Measurements from ENCODE around the gene SOCS3.

The SOCS3 gene

DNA sequence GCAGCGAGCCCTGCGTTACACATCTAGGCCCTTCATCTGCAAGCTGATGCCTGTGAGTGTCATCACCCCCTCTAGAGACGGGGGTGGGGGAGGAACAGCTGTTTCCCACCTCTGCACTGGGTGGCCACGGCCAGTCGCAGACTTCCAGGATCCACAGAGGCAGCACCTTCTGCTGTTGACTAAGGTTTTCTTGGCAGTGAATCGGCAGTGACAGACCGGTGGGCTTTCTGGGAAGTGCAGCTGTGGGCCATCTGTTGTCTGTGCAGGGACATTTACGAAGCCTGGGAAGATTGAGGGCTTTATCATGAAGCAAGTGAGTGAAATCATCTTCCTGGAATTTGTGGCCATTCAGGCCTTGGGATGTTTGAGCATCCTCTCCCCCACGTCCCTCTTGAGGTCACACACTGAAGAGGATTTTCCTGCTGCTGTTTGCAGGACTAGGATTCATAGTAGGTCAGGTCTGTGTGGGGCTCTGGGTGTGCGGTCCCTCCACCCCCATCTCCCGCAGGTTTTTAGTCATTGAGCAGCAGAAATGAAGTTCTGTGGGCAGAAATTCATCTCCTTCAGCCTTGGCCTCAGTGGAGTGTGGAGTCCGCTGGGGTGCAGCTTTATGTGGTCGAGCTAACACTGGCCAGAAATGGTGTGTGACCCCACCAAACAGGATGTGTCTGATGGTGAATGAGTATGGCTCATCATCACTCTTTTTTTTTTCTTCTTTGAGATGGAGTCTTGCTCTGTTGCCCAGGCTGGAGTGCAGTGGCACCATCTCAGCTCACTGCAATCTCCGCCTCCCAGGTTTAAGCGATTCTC, 30.6 kb upstream of the SOCS3 start:
- FAIRE-seq, result no peak

DNA sequence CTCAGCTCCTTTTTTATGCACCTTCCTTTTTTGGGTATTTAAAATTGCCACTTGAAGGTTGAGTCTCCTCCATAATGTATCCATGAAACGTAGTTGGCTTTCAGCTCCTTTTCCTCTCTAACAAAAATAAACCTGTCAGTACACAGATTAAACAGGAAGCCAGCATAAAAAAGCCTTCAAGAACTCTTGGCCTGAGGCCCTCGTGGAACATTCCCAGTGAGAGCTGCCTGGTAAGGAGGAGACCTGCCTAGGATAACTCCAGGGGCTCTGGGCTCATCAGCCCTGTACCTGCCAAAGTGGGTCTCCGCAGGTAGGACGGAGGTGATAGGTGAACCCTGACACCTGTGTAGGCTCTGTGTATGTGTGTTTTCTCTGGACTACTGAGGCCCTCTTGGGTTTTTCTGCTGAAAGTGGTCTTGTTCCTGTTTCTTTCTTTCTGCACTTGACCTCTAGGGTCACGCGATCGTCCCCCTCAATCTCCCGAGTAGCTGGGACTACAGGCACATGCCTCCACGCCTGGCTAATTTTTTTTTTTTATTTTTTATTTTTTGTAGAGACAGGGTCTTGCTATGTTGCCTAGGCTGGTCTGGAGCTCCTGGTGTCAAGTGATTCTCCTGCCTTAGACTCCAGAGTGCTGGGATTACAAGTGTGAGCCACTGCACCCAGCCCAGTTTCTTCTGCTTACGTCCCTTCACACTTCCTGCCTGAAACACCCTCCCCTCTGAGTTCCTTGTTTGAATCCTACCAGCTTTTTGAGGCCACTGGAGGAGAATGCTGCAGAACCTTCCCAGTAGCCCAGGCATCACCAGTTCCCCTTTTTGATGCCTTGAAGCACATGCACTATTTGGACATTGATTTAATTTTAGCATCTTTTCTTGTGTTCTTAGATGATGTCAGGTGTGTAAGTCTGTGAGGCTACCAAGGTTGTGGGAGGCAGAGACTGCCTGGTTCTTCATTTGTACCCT, 28.4 kb upstream of the SOCS3 start:
- no peak for FAIRE-seq

- FAIRE-seq, result no peak
These were observed 24.8 kb upstream of the SOCS3 start for GRCh38 chr17:78384479-78385175.

DNA sequence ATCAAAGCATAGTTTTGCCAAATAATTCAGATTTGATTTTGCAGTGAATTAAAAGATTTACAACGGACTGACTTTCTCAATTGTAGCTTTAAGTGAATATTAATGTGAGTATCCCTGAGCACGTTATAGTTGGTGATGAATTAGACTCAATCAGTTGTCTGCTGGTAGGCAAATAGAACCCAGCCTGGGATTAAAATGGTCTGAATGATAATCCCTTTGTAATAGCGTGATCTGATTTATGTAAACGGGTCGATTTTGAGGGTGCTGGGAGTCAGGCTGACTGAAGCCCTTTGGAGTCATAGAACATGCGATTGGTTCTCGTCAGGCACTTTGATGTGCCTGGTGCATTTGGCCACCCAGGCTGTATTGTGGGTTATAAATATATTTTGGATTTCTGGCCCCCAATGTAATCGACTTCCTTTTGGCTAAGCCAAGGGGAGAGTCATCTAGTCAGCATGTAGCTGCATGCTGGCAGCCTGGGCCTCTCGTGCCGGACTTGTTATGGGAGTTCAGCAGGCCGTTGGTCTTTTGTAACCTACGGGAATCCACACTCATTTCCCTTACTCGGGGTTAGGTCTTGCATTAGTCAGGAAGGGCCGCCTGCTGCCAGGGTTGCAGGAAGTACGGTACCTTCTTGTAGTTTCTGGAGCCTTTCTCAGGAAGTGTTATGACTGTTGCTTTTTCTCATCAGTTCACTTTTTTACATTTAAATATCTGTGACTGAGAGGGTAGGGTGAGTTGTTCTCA, 24.0 kb upstream of the SOCS3 start:
- FAIRE-seq, result no peak

- FAIRE-seq, result no peak
These were observed 21.8 kb upstream of the SOCS3 start for GRCh38 chr17:78381601-78382232.

- no peak for FAIRE-seq
These were observed 20.5 kb upstream of the SOCS3 start for GRCh38 chr17:78380370-78380769.

DNA sequence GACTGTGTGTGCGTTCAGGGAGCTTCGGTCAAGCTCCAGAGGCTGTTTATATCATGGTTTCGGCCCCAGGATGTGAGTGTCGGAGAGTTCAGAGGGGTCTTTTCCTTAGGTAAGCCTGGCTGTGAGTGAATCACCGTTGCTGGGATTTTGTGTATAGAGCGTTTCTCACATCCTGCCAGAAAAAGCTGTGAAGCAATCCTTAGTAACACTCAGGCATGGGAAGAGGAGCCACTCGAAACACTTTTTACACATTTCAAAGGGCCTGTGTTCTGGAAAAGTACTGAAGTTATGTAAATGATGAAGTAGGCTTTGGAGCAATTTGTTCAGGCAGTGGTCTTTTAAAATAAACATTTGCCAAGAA, 19.2 kb upstream of the SOCS3 start:
- no peak for FAIRE-seq

DNA sequence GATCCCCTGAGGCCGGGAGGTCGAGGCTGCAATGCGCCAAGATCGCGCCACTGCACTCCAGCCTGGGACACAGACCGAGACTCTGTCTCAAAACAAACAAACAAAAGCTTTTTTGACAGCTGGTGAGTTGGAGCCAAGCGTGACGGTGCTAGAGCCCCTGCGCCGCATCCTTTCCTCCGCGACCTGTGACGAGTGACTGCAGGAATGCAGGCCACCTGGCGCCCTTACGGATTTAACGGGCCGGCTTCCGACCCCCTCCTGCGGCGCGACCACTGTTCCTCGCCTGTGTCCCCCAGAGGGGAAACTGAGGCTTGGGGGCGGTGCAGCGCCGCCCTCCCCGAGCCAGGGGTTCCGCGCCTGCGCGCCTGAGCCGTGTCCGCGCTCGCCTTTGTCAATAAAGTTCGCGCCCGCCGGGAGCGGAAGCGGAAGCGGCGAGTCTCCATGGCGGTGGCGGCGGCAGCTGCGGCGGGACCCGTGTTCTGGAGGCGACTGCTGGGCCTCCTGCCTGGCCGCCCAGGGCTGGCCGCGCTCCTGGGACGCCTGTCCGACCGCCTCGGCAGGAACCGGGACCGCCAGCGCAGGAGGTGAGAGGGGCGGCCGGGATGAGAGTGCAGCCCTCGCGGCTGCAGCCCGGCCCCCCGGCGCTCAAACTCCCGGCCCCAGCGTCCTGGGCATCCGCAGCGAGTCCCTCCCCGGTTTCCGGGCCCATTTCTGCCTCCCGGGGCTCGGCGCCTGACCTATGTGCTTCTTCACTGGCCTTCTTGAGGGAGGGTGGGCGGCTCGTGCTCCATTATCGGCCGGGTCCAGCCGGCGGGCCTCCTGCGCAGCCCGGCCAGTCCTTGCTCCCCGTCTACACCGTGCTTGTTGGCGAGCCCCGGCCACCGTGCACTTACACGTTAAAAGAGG, 18.6 kb upstream of the SOCS3 start, which contains the start of gene PGS1:
Gene PGS1 (plus strand): TSS at position 425 of the 906 bp plus-strand sequence. CDS start 17 bp downstream, at position 442.
- FAIRE-seq, result no peak

DNA sequence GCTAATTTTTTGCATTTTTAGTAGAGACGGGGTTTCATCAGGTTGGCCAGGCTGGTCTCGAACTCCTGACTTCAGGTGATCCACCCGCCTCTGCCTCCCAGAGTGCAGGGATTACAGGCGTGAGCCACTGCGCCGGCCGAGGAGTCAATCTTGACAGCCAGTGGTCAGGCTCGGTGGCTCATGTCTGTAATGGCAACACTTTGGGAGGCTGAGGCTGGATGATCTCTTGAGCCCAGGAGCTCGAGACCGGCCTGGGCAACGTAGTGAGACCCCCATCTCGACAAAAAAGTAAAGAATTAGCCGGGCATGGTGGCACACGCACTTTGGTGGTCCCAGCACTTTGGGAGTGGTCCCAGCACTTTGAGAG, 18.0 kb upstream of the SOCS3 start:
- FAIRE-seq, result no peak

DNA sequence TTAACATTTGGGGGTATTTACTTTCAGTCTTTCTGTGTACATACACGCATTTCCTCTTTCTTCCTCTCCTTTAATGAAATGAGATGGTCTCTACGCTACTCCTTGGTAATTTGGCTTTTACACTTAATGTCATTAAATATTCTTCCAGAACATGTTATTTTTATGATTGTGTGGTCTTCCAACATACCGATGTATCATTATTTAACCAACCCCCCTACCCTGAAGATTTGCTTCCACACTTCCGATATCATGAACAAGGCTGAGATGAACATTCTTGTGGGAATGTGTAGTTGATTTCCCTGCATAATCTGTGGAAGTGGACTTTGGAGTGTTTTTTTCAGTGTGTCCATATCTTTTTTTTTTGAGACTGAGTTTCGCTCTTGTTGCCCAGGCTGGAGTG, 16.3 kb upstream of the SOCS3 start:
- FAIRE-seq, result no peak

GRCh38 chr17:78375401-78376151, 15.7 kb upstream of the SOCS3 start:
- FAIRE-seq, result no peak

- no peak for FAIRE-seq
These were observed 14.9 kb upstream of the SOCS3 start for GRCh38 chr17:78374631-78375274.

GRCh38 chr17:78374189-78374588, 14.3 kb upstream of the SOCS3 start:
- no peak for FAIRE-seq

GRCh38 chr17:78372841-78373240, 13.0 kb upstream of the SOCS3 start:
- FAIRE-seq, result no peak

GRCh38 chr17:78371056-78371455, 11.2 kb upstream of the SOCS3 start:
- no peak for FAIRE-seq

GRCh38 chr17:78369791-78370381, 10.0 kb upstream of the SOCS3 start:
- FAIRE-seq, result no peak

DNA sequence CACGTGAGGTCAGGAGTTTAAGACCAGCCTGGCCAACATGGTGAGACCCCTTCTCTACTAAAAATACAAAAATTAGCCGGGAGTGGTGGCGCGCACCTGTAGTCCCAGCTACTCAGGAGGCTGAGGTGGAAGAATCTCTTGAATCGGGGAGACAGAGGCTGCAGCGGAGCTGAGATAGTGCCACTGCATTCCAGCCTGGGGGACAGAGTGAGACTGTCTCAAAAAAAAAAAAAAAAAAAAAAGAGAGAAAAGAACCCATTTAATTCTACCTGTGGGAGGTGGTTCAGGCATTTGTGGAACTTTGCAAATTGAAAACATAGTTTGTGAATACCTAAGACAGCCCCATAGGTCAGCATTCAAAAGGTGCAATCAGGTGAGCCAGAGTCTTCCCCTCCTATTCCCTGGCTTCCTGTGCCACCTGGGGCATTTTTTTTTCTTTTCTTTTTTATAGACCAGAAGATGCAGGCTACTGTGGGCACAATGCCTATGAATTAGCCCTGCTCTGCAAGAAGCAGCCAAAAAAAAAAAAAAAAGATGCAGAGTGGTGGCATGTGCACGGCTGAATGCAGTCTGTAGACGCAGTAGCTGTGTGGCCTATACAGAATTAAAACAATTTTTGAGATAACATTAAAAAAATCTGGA, 9.1 kb upstream of the SOCS3 start:
- FAIRE-seq, result no peak

DNA sequence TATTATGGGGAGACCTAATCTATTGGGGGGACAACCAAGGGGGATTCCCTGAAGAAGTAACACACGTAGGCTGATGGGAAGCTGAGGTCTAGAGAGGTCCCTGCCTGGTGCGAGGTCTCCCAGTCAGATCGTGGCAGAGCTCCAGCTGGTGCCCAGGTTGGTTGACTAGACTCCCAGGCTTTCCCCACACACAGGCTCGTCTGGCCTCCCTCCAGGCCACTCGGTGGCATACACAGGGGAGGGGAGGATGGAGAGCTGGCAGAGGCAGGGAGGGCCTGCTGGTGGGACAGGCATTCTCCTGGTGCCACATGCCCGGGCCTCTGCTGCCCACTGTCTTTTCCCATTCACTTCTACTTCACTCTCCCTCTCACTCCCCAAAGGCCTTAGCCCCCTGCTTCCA, 8.5 kb upstream of the SOCS3 start:
- no peak for FAIRE-seq

GRCh38 chr17:78367193-78367592, 7.3 kb upstream of the SOCS3 start:
- no peak for FAIRE-seq

Data from islet of Langerhans (tissue), 1 donor.